PFSK-1 (cell line): ENCODE results near the gene TM4SF18.

Experiments
- FOXP2 ChIP-seq: optimal IDR thresholded peaks from 2 replicates; pipeline ENCODE3; 2011; ENCODE audit warnings: borderline replicate concordance, control low read depth, inconsistent platforms; ENCODE audit not compliant: insufficient read depth; ENCODE audit errors: extremely low read length, extremely low read depth
- POLR2AphosphoS5 ChIP-seq: IDR thresholded peaks from 2 replicates; pipeline ENCODE4 v1.6.1; 2012; ENCODE audit warnings: low read depth, mild to moderate bottlenecking, control low read depth, low read length, moderate library complexity
- REST ChIP-seq, 2 experiments: IDR thresholded peaks; 2 replicates each; pipeline versions ENCODE4 v1.6.1 to v1.8.0; 2011 to 2012; ENCODE audit warnings: low read depth in 2 of 2, low read length in 2 of 2, control low read depth in 1 of 2, inconsistent platforms in 1 of 2, mild to moderate bottlenecking in 1 of 2, moderate library complexity in 1 of 2; ENCODE audit not compliant: insufficient read depth in 1 of 2
- SIN3A ChIP-seq: IDR thresholded peaks from 2 replicates; pipeline ENCODE4 v1.6.1; 2012; ENCODE audit warnings: mild to moderate bottlenecking, low read length, moderate library complexity, borderline replicate concordance; ENCODE audit not compliant: insufficient read depth
- TAF1 ChIP-seq: IDR thresholded peaks from 2 replicates; pipeline ENCODE4 v1.6.1; 2012; ENCODE audit warnings: low read length, control low read depth, borderline replicate concordance; ENCODE audit not compliant: insufficient read depth

TM4SF18 gene

GRCh38 chr3:149366031-149366430 is 32.6 kb upstream of the TM4SF18 start:
- no peak for TF ChIP-seq TAF1
- no peak for TF ChIP-seq POLR2AphosphoS5
- no peak for TF ChIP-seq REST (IDR thresholded peaks at IDR 0.05; ENCODE audit: insufficient read depth in 1 of 2, low read depth in 2 of 2, low read length in 2 of 2)
- no peak for TF ChIP-seq SIN3A
- TF ChIP-seq FOXP2: no peak

- no peak for TF ChIP-seq TAF1
- no peak for TF ChIP-seq REST (IDR thresholded peaks at IDR 0.05; ENCODE audit: insufficient read depth in 1 of 2, low read depth in 2 of 2, low read length in 2 of 2)
- no peak for TF ChIP-seq SIN3A
- no peak for TF ChIP-seq FOXP2
- TF ChIP-seq POLR2AphosphoS5: no peak
Observed at GRCh38 chr3:149364624-149365023, 31.2 kb upstream of the TM4SF18 start.

GRCh38 chr3:149363053-149363452 is 29.6 kb upstream of the TM4SF18 start:
- no peak for TF ChIP-seq FOXP2
- no peak for TF ChIP-seq POLR2AphosphoS5
- no peak for TF ChIP-seq REST (IDR thresholded peaks at IDR 0.05; ENCODE audit: insufficient read depth in 1 of 2, low read depth in 2 of 2, low read length in 2 of 2)
- no peak for TF ChIP-seq TAF1
- no peak for TF ChIP-seq SIN3A

GRCh38 chr3:149362366-149362765 is 28.9 kb upstream of the TM4SF18 start:
- TF ChIP-seq POLR2AphosphoS5: no peak
- TF ChIP-seq REST (IDR thresholded peaks at IDR 0.05; ENCODE audit: insufficient read depth in 1 of 2, low read depth in 2 of 2, low read length in 2 of 2): no peak
- no peak for TF ChIP-seq FOXP2
- no peak for TF ChIP-seq SIN3A
- TF ChIP-seq TAF1: no peak

GRCh38 chr3:149356630-149357029 is 23.2 kb upstream of the TM4SF18 start:
- TF ChIP-seq FOXP2 (no peak), POLR2AphosphoS5 (no peak), SIN3A (no peak), TAF1 (no peak), REST (IDR thresholded peaks at IDR 0.05; ENCODE audit: insufficient read depth in 1 of 2, low read depth in 2 of 2, low read length in 2 of 2) (no peak)
